AG10803 (cell line): ENCODE results near the gene SKIDA1.

Experiments used
- DNase-seq: peaks from one replicate; pipeline ENCODE4 v3.0.0; 2010; ENCODE audit warnings: low read depth
- H3K4me3 ChIP-seq: 2 replicates; pipeline ENCODE4 v1.5.1; 2011; ENCODE audit warnings: mild to moderate bottlenecking, low read length, control low read depth
- CTCF ChIP-seq: conservative IDR thresholded peaks from 2 replicates; pipeline ENCODE4 v1.5.1; 2011; ENCODE audit warnings: mild to moderate bottlenecking, low read length, control low read depth, inconsistent platforms

The SKIDA1 gene

GRCh38 chr10:21526860-21527597 lies 1.5 kb upstream of the SKIDA1 start:
- H3K4me3 ChIP-seq, result peak overlapping the region; percentile 63
- no peak for TF ChIP-seq CTCF
- peak; percentile 67 for DNase-seq

- no peak for TF ChIP-seq CTCF
- peak overlapping the region; percentile 63 for H3K4me3 ChIP-seq
- peak; percentile 88 for DNase-seq
Measured at GRCh38 chr10:21526188-21526859, 842 bp upstream of the SKIDA1 start.

GRCh38 chr10:21524526-21525366 lies 736 bp downstream of the SKIDA1 start:
- peak overlapping the region; percentile 72 for H3K4me3 ChIP-seq
- no peak for TF ChIP-seq CTCF
- DNase-seq, result peak; percentile 58

GRCh38 chr10:21524131-21524525 lies 1.4 kb downstream of the SKIDA1 start:
- DNase-seq, result no peak
- no peak for TF ChIP-seq CTCF
- H3K4me3 ChIP-seq, result peak overlapping the region; percentile 72

DNA sequence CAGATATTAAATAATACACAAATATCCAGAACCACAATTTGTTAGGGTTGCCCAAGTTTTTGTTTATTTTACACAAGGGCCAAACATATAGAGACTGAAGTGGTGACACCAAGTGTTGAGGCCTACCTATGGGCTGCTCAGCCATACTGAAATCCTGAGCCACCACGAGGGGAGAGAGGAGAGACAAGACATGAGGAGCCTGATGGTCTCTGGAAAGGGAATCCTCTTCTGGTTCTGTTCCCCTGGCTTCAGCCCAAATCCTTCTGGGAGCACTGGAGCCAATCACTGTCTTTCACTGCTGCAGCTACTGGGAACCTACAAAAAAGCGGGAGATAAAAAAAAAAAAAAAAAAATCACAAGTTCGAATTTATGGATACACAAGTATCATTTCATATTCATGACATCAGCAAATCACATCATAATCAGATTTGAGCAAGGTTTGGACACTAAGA lies 1.9 kb downstream of the SKIDA1 start:
- peak; percentile 64 for DNase-seq
- TF ChIP-seq CTCF, result no peak
- H3K4me3 ChIP-seq, result no peak overlapping the region

GRCh38 chr10:21522631-21523406 lies 2.7 kb downstream of the SKIDA1 start:
- H3K4me3 ChIP-seq, result no peak overlapping the region
- no peak for TF ChIP-seq CTCF
- no peak for DNase-seq
